Mucosa of rectum (tissue), 2 donors: ENCODE data around the gene SH3RF3.

Source experiments
- H3K27ac ChIP-seq, 2 donors: one replicate each; pipeline ENCODE4 v1.7.0; 2013; ENCODE audit warnings: inconsistent platforms in 2 of 2, low read depth in 2 of 2, low read length in 2 of 2
- H3K27me3 ChIP-seq, 2 donors: one replicate each; pipeline ENCODE4 v1.7.0; 2013; ENCODE audit warnings: low read length in 2 of 2; ENCODE audit not compliant: control insufficient read depth in 2 of 2, insufficient read depth in 2 of 2
- H3K36me3 ChIP-seq, 2 donors: one replicate each; pipeline ENCODE4 v1.7.0; 2013; ENCODE audit warnings: low read length in 2 of 2; ENCODE audit not compliant: control insufficient read depth in 2 of 2, insufficient read depth in 2 of 2
- H3K4me1 ChIP-seq, 2 donors: one replicate each; pipeline ENCODE4 v1.7.0; 2013; ENCODE audit warnings: low read length in 2 of 2, mild to moderate bottlenecking in 1 of 2; ENCODE audit not compliant: control insufficient read depth in 2 of 2, insufficient read depth in 2 of 2
- H3K4me3 ChIP-seq, 2 donors: one replicate each; pipeline ENCODE4 v1.7.0; 2013; ENCODE audit warnings: low read length in 2 of 2
- H3K9ac ChIP-seq, 2 donors: one replicate each; pipeline ENCODE4 v1.7.0; 2013; ENCODE audit warnings: low read length in 2 of 2, low read depth in 1 of 2, mild to moderate bottlenecking in 1 of 2
- H3K9me3 ChIP-seq, 2 donors: one replicate each; pipeline ENCODE4 v1.7.0; 2013; ENCODE audit warnings: low read length in 2 of 2; ENCODE audit not compliant: control insufficient read depth in 2 of 2
- donor health status: healthy.
- donor health status: Normal muscosa, but diverticular disease.

Gene SH3RF3

GRCh38 chr2:109287838-109288237 is 158.8 kb downstream of the SH3RF3 start:
- Histone ChIP-seq H3K36me3 (no peaks in the 10 kb centered on the region), H3K9me3 (no peaks in the 10 kb centered on the region), H3K4me1 (no peaks in the 10 kb centered on the region), H3K27ac (no peak overlapping the region), H3K27me3 (no peaks in the 10 kb centered on the region), H3K9ac (no peak overlapping the region), H3K4me3 (no peak overlapping the region)

- Histone ChIP-seq H3K27me3 (no peaks in the 10 kb centered on the region), H3K36me3 (no peaks in the 10 kb centered on the region), H3K9me3 (no peaks in the 10 kb centered on the region), H3K4me1 (no peaks in the 10 kb centered on the region), H3K9ac (no peak overlapping the region), H3K4me3 (no peak overlapping the region), H3K27ac (no peak overlapping the region)
Observed at GRCh38 chr2:109288544-109289368, 159.8 kb downstream of the SH3RF3 start.

GRCh38 chr2:109289504-109290222 is 160.7 kb downstream of the SH3RF3 start:
- no peaks in the 10 kb centered on the region for H3K4me1 ChIP-seq
- no peak overlapping the region for H3K9ac ChIP-seq
- no peaks in the 10 kb centered on the region for H3K27me3 ChIP-seq
- no peaks in the 10 kb centered on the region for H3K9me3 ChIP-seq
- no peak overlapping the region for H3K4me3 ChIP-seq
- H3K27ac ChIP-seq = no peak overlapping the region
- no peaks in the 10 kb centered on the region for H3K36me3 ChIP-seq

- no peak overlapping the region for H3K9ac ChIP-seq
- H3K36me3 ChIP-seq = no peaks in the 10 kb centered on the region
- H3K27me3 ChIP-seq = no peaks in the 10 kb centered on the region
- no peak overlapping the region for H3K27ac ChIP-seq
- no peaks in the 10 kb centered on the region for H3K9me3 ChIP-seq
- H3K4me3 ChIP-seq = no peak overlapping the region
- H3K4me1 ChIP-seq = no peaks in the 10 kb centered on the region
Observed at GRCh38 chr2:109290887-109291643, 162.1 kb downstream of the SH3RF3 start.

- Histone ChIP-seq H3K27ac (no peak overlapping the region), H3K9me3 (no peaks in the 10 kb centered on the region), H3K4me3 (no peak overlapping the region), H3K36me3 (no peaks in the 10 kb centered on the region), H3K4me1 (no peaks in the 10 kb centered on the region), H3K27me3 (no peaks in the 10 kb centered on the region), H3K9ac (no peak overlapping the region)
Observed at GRCh38 chr2:109292386-109292785, 163.4 kb downstream of the SH3RF3 start.

GRCh38 chr2:109293663-109294062 is 164.7 kb downstream of the SH3RF3 start:
- Histone ChIP-seq H3K9ac (no peak overlapping the region), H3K36me3 (no peaks in the 10 kb centered on the region), H3K4me3 (no peak overlapping the region), H3K9me3 (no peaks in the 10 kb centered on the region), H3K27me3 (no peaks in the 10 kb centered on the region), H3K27ac (no peak overlapping the region), H3K4me1 (no peaks in the 10 kb centered on the region)

GRCh38 chr2:109294523-109294922 is 165.5 kb downstream of the SH3RF3 start:
- Histone ChIP-seq H3K27ac (no peak overlapping the region), H3K4me3 (no peak overlapping the region), H3K9me3 (no peaks in the 10 kb centered on the region), H3K4me1 (no peaks in the 10 kb centered on the region), H3K27me3 (no peaks in the 10 kb centered on the region), H3K36me3 (no peaks in the 10 kb centered on the region), H3K9ac (no peak overlapping the region)

- Histone ChIP-seq H3K36me3 (no peaks in the 10 kb centered on the region), H3K4me3 (no peak overlapping the region), H3K9ac (no peak overlapping the region), H3K27me3 (no peaks in the 10 kb centered on the region), H3K4me1 (no peaks in the 10 kb centered on the region), H3K27ac (no peak overlapping the region), H3K9me3 (no peaks in the 10 kb centered on the region)
Observed at GRCh38 chr2:109295070-109295780, 166.2 kb downstream of the SH3RF3 start.

GRCh38 chr2:109295781-109296117 is 166.7 kb downstream of the SH3RF3 start:
- no peaks in the 10 kb centered on the region for H3K4me1 ChIP-seq
- H3K4me3 ChIP-seq = no peak overlapping the region
- no peak overlapping the region for H3K9ac ChIP-seq
- H3K27me3 ChIP-seq = no peaks in the 10 kb centered on the region
- H3K36me3 ChIP-seq = no peaks in the 10 kb centered on the region
- H3K9me3 ChIP-seq = no peaks in the 10 kb centered on the region
- no peak overlapping the region for H3K27ac ChIP-seq
